HUDEP-2 (cell line): ENCODE measurements around the gene UBASH3B.

Experiments used
- DNase-seq, 76 experiments: peaks; one replicate each; lab custom pipeline; 2025; ENCODE audit not compliant: unreplicated experiment in 76 of 76; lab: John Stamatoyannopoulos, UW

Gene UBASH3B

GRCh38 chr11:122777343-122777742, 121.8 kb downstream of the UBASH3B start:
- no peak for DNase-seq

- DNase-seq: no peak
Measured at GRCh38 chr11:122778148-122778547, 122.6 kb downstream of the UBASH3B start.

GRCh38 chr11:122779047-122779629, 123.6 kb downstream of the UBASH3B start:
- DNase-seq: peak in 2 of 76 experiments; percentile 2

- no peak for DNase-seq
Measured at GRCh38 chr11:122780296-122780949, 124.9 kb downstream of the UBASH3B start.

GRCh38 chr11:122781378-122782195, 126.1 kb downstream of the UBASH3B start:
- DNase-seq: peak in 68 of 76 experiments; percentile 5 to 79 (median 56)

GRCh38 chr11:122782222-122782621, 126.7 kb downstream of the UBASH3B start:
- DNase-seq: no peak

GRCh38 chr11:122784325-122784955, 128.9 kb downstream of the UBASH3B start:
- peak in 7 of 76 experiments; percentile 5 to 43 (median 9) for DNase-seq

- DNase-seq: no peak
Measured at GRCh38 chr11:122785031-122785541, 129.6 kb downstream of the UBASH3B start.

- no peak for DNase-seq
Measured at GRCh38 chr11:122786896-122787295, 131.4 kb downstream of the UBASH3B start.

GRCh38 chr11:122788781-122789535, 133.4 kb downstream of the UBASH3B start:
- DNase-seq: no peak

GRCh38 chr11:122789907-122790306, 134.4 kb downstream of the UBASH3B start:
- no peak for DNase-seq

GRCh38 chr11:122791411-122791810, 135.9 kb downstream of the UBASH3B start:
- DNase-seq: no peak

- peak in 6 of 76 experiments; percentile 4 to 17 (median 11) for DNase-seq
Measured at GRCh38 chr11:122791836-122792235, 136.3 kb downstream of the UBASH3B start.

- DNase-seq: no peak
Measured at GRCh38 chr11:122793515-122793914, 138.0 kb downstream of the UBASH3B start.

- DNase-seq: no peak
Measured at GRCh38 chr11:122795307-122795706, 139.8 kb downstream of the UBASH3B start.

- DNase-seq: peak in 27 of 76 experiments; percentile 3 to 48 (median 15)
Measured at GRCh38 chr11:122796128-122796717, 140.7 kb downstream of the UBASH3B start.

GRCh38 chr11:122797651-122798050, 142.1 kb downstream of the UBASH3B start:
- DNase-seq: no peak

- no peak for DNase-seq
Measured at GRCh38 chr11:122799406-122800105, 144.0 kb downstream of the UBASH3B start.

- no peak for DNase-seq
Measured at GRCh38 chr11:122802876-122803275, 147.4 kb downstream of the UBASH3B start.
